Measurements from ENCODE around the gene PTPN6. TPM values are rescaled to one million over a fixed set of nuclear protein-coding genes. Genes with fewer than 3 reads are reported as not detected.
A peak's percentile ranks its signal among the peaks of the same experiment; 100 is the strongest.

PTPN6 gene
- total RNA-seq, 2 donors from 2014 or later = 35.7 to 68.0 TPM

- no peak overlapping the region for H3K27ac ChIP-seq (ENCODE audit: low read depth, low read length)
- H3K4me3 ChIP-seq (ENCODE audit: low read length) = peak overlapping the region; percentile 21
- no peak for TF ChIP-seq CTCF (conservative IDR thresholded peaks at IDR 0.05)
- no peak overlapping the region for H3K27ac Mint-ChIP-seq
- no peak for DNase-seq
- H3K4me1 Mint-ChIP-seq = peaks cover 42% of the 10 kb centered on the region
- H3K36me3 Mint-ChIP-seq (ENCODE audit: low read depth) = peaks cover 34% of the 10 kb centered on the region
- no peaks in the 10 kb centered on the region for H3K27me3 ChIP-seq (ENCODE audit: control insufficient read depth, insufficient read depth, low read length, poor library complexity, severe bottlenecking)
- H3K9me3 ChIP-seq (ENCODE audit: control insufficient read depth, low read length) = no peaks in the 10 kb centered on the region
- no peak overlapping the region for H3K4me3 Mint-ChIP-seq
- peaks cover 13% of the 10 kb centered on the region for H3K36me3 ChIP-seq (ENCODE audit: control insufficient read depth, insufficient read depth, low read length)
- peaks cover 9% of the 10 kb centered on the region for H3K4me1 ChIP-seq (ENCODE audit: control insufficient read depth, insufficient read depth, low read length)
- peaks cover 3% of the 10 kb centered on the region for H3K27me3 Mint-ChIP-seq (ENCODE audit: insufficient read depth)
- H3K9ac ChIP-seq (ENCODE audit: extremely low read depth, low read length, poor library complexity, severe bottlenecking) = no peak overlapping the region
- H3K9me3 Mint-ChIP-seq = no peaks in the 10 kb centered on the region
Observed at GRCh38 chr12:6998715-6999451, 47.7 kb downstream of the PTPN6 start.

GRCh38 chr12:7001921-7002591, 50.9 kb downstream of the PTPN6 start:
- no peak for TF ChIP-seq CTCF (conservative IDR thresholded peaks at IDR 0.05)
- Mint-ChIP-seq H3K9me3 (no peaks in the 10 kb centered on the region), H3K4me1 (peaks cover 28% of the 10 kb centered on the region), H3K36me3 (ENCODE audit: low read depth) (peaks cover 24% of the 10 kb centered on the region), H3K4me3 (no peak overlapping the region), H3K27ac (peak overlapping the region; percentile 49), H3K27me3 (ENCODE audit: insufficient read depth) (peaks cover 3% of the 10 kb centered on the region)
- 89 to 95% methylated on average over 5 to 7 of the region's 7 CpGs for WGBS, 2 experiments (ENCODE audit: insufficient coverage in 1 of 2, insufficient read length in 1 of 2)
- H3K36me3 ChIP-seq (ENCODE audit: control insufficient read depth, insufficient read depth, low read length) = peaks cover 18% of the 10 kb centered on the region
- no peaks in the 10 kb centered on the region for H3K27me3 ChIP-seq (ENCODE audit: control insufficient read depth, insufficient read depth, low read length, poor library complexity, severe bottlenecking)
- H3K4me1 ChIP-seq (ENCODE audit: control insufficient read depth, insufficient read depth, low read length) = peaks cover 9% of the 10 kb centered on the region
- no peak overlapping the region for H3K27ac ChIP-seq (ENCODE audit: low read depth, low read length)
- no peak overlapping the region for H3K4me3 ChIP-seq (ENCODE audit: low read length)
- H3K9me3 ChIP-seq (ENCODE audit: control insufficient read depth, low read length) = no peaks in the 10 kb centered on the region
- DNase-seq = no peak
- no peak overlapping the region for H3K9ac ChIP-seq (ENCODE audit: extremely low read depth, low read length, poor library complexity, severe bottlenecking)

- no peak overlapping the region for H3K4me3 Mint-ChIP-seq
- no peak overlapping the region for H3K27ac ChIP-seq (ENCODE audit: low read depth, low read length)
- H3K4me1 Mint-ChIP-seq = peaks cover 15% of the 10 kb centered on the region
- no peaks in the 10 kb centered on the region for H3K9me3 ChIP-seq (ENCODE audit: control insufficient read depth, low read length)
- no peak overlapping the region for H3K9ac ChIP-seq (ENCODE audit: extremely low read depth, low read length, poor library complexity, severe bottlenecking)
- no peak for TF ChIP-seq CTCF (conservative IDR thresholded peaks at IDR 0.05)
- no peak overlapping the region for H3K4me3 ChIP-seq (ENCODE audit: low read length)
- no peak overlapping the region for H3K27ac Mint-ChIP-seq
- no peak for DNase-seq
- WGBS, 2 experiments (ENCODE audit: insufficient coverage in 1 of 2, insufficient read length in 1 of 2) = 93 to 100% methylated on average over 1 to 2 of the region's 2 CpGs
- H3K27me3 Mint-ChIP-seq (ENCODE audit: insufficient read depth) = no peaks in the 10 kb centered on the region
- H3K9me3 Mint-ChIP-seq = no peaks in the 10 kb centered on the region
- no peaks in the 10 kb centered on the region for H3K4me1 ChIP-seq (ENCODE audit: control insufficient read depth, insufficient read depth, low read length)
- H3K27me3 ChIP-seq (ENCODE audit: control insufficient read depth, insufficient read depth, low read length, poor library complexity, severe bottlenecking) = no peaks in the 10 kb centered on the region
- peaks cover 24% of the 10 kb centered on the region for H3K36me3 Mint-ChIP-seq (ENCODE audit: low read depth)
- H3K36me3 ChIP-seq (ENCODE audit: control insufficient read depth, insufficient read depth, low read length) = peaks cover 25% of the 10 kb centered on the region
Observed at GRCh38 chr12:7004287-7004803, 53.2 kb downstream of the PTPN6 start.

Data from endodermal cell (in vitro differentiated cells).